ENCODE results near the gene SPATA18. TPM values are rescaled to one million over a fixed set of nuclear protein-coding genes. Genes with fewer than 3 reads are reported as not detected.

Gene SPATA18
- total and polyA plus RNA-seq, 4 donors = 0.03 to 1.1 (median 0.40) TPM

- H3K27me3 ChIP-seq (ENCODE audit: control insufficient read depth in 4 of 4, insufficient read depth in 4 of 4, low read length in 3 of 4) = no peaks in the 10 kb centered on the region
- 92% methylated on average over 2 of the region's 2 CpGs for WGBS
- H3K4me3 ChIP-seq (ENCODE audit: low read depth in 1 of 3, low read length in 3 of 3) = no peak overlapping the region
- H3K9ac ChIP-seq (ENCODE audit: low read depth in 1 of 2, low read length in 2 of 2) = no peak overlapping the region
- H3K9me3 ChIP-seq (ENCODE audit: control insufficient read depth in 4 of 4, low read length in 3 of 4) = no peaks in the 10 kb centered on the region
- H3K27ac ChIP-seq (ENCODE audit: low read depth in 1 of 2, low read length in 2 of 2) = no peak overlapping the region
- DNase-seq (ENCODE audit: low spot score) = no peak
- TF ChIP-seq CTCF (IDR thresholded peaks at IDR 0.05; ENCODE audit: low read depth, low read length, missing input control) (no peak), TAF1 (conservative IDR thresholded peaks at IDR 0.05) (no peak), FOXA2 (IDR thresholded peaks at IDR 0.05) (no peak), EGR1 (IDR thresholded peaks at IDR 0.05; ENCODE audit: low read depth in 2 of 2) (no peak), JUND (IDR thresholded peaks at IDR 0.05) (no peak), NR2F2 (IDR thresholded peaks at IDR 0.05) (no peak), YY1 (IDR thresholded peaks at IDR 0.05) (no peak), RXRA (IDR thresholded peaks at IDR 0.05) (no peak), RAD21 (IDR thresholded peaks at IDR 0.05) (no peak), ATF3 (IDR thresholded peaks at IDR 0.05) (no peak), GABPA (IDR thresholded peaks at IDR 0.05 in 1 of 2, conservative IDR thresholded peaks at IDR 0.05 in 1 of 2) (no peak), SP1 (IDR thresholded peaks at IDR 0.05) (no peak), MAX (IDR thresholded peaks at IDR 0.05) (no peak), ZBTB33 (IDR thresholded peaks at IDR 0.05) (no peak), REST (IDR thresholded peaks at IDR 0.05) (no peak), HNF4A (conservative IDR thresholded peaks at IDR 0.05) (no peak), HNF4G (IDR thresholded peaks at IDR 0.05) (no peak), FOXA1 (IDR thresholded peaks at IDR 0.05) (no peak)
- H3K4me1 ChIP-seq (ENCODE audit: control insufficient read depth in 4 of 4, insufficient read depth in 4 of 4, low read length in 3 of 4) = peaks cover 0 to 14% (median 8%) of the 10 kb centered on the region in 4 donors
- H3K36me3 ChIP-seq (ENCODE audit: control insufficient read depth in 4 of 4, insufficient read depth in 3 of 4, low read depth in 1 of 4, low read length in 3 of 4) = peaks cover 0 to 1% (median 0%) of the 10 kb centered on the region in 4 donors
These were observed 49.5 kb upstream of the SPATA18 start for GRCh38 chr4:52001616-52002015.
